Small intestine (tissue), 16 donors: ENCODE data around the gene CARNS1. TPM values are rescaled to one million over a fixed set of nuclear protein-coding genes. Genes with fewer than 3 reads are reported as not detected.

ENCODE experiments used
- DNase-seq, 2 donors: peaks; one replicate each; pipeline versions ENCODE4 v3.0.0 to v3.0.0-alpha.2; 2013
- FAIRE-seq: peaks from 2 replicates; lab custom pipeline; 2012; peaks lifted over from hg19 to GRCh38; lab: Jason Lieb, UNC
- H3K27ac ChIP-seq, 3 donors: one replicate each; pipeline ENCODE4 v1.5.1; 2013; ENCODE audit warnings: low read length in 2 of 3, mild to moderate bottlenecking in 2 of 3, control low read depth in 1 of 3, inconsistent platforms in 1 of 3, low read depth in 1 of 3, moderate library complexity in 1 of 3
- H3K27me3 ChIP-seq, 3 donors: one replicate each; pipeline ENCODE4 v1.6.1; 2013; ENCODE audit warnings: low read length in 3 of 3, inconsistent platforms in 1 of 3; ENCODE audit not compliant: control insufficient read depth in 3 of 3, insufficient read depth in 3 of 3
- H3K36me3 ChIP-seq, 3 donors: one replicate each; pipeline ENCODE4 v1.6.1; 2013; ENCODE audit warnings: low read length in 3 of 3, inconsistent platforms in 1 of 3, low read depth in 1 of 3, mild to moderate bottlenecking in 1 of 3, moderate library complexity in 1 of 3; ENCODE audit not compliant: control insufficient read depth in 3 of 3, insufficient read depth in 2 of 3
- H3K4me1 ChIP-seq, 3 donors: one replicate each; pipeline ENCODE4 v1.6.1; 2013; ENCODE audit warnings: low read length in 2 of 3, inconsistent platforms in 1 of 3, low read depth in 1 of 3, mild to moderate bottlenecking in 1 of 3, moderate library complexity in 1 of 3; ENCODE audit not compliant: control insufficient read depth in 3 of 3, insufficient read depth in 2 of 3
- H3K4me3 ChIP-seq, 3 donors: one replicate each; pipeline ENCODE4 v1.5.1; 2013; ENCODE audit warnings: low read length in 3 of 3, control low read depth in 1 of 3, inconsistent platforms in 1 of 3, low read depth in 1 of 3, mild to moderate bottlenecking in 1 of 3, moderate library complexity in 1 of 3
- H3K9me3 ChIP-seq, 2 donors: one replicate each; pipeline ENCODE4 v1.6.1; 2013; ENCODE audit warnings: low read depth in 1 of 2, low read length in 1 of 2; ENCODE audit not compliant: control insufficient read depth in 2 of 2, insufficient read depth in 1 of 2
- WGBS, 3 donors: extraction: QIAGEN DNeasy Blood & Tissue Kit; methylation state at CpG; one replicate each; pipeline ENCODE4 v1.1.7; 2013; 5-methylcytosine and 5-hydroxymethylcytosine counted together
- long read RNA-seq, 10 donors: transcript quantifications; one replicate each; lab custom pipeline, GENCODE V29; 2026
- polyA plus RNA-seq, 4 donors: library from polyadenylated mRNA; stranded (reverse) in 3 of 4; unstranded in 1 of 4; fragments of 200-250 nt in 3 of 4; fragments of 120-200 nt in 1 of 4; gene quantifications; one replicate each; pipeline versions ENCODE4 v1.2.1 to v1.2.3, GENCODE V29; 2013
- donor health status: healthy with polysubstance abuse.
- donor health status: control.
- donor health status: control.
- donor health status: Bipolar disorder and iron deficiency.
- donor health status: healthy.

The CARNS1 gene, protein sequence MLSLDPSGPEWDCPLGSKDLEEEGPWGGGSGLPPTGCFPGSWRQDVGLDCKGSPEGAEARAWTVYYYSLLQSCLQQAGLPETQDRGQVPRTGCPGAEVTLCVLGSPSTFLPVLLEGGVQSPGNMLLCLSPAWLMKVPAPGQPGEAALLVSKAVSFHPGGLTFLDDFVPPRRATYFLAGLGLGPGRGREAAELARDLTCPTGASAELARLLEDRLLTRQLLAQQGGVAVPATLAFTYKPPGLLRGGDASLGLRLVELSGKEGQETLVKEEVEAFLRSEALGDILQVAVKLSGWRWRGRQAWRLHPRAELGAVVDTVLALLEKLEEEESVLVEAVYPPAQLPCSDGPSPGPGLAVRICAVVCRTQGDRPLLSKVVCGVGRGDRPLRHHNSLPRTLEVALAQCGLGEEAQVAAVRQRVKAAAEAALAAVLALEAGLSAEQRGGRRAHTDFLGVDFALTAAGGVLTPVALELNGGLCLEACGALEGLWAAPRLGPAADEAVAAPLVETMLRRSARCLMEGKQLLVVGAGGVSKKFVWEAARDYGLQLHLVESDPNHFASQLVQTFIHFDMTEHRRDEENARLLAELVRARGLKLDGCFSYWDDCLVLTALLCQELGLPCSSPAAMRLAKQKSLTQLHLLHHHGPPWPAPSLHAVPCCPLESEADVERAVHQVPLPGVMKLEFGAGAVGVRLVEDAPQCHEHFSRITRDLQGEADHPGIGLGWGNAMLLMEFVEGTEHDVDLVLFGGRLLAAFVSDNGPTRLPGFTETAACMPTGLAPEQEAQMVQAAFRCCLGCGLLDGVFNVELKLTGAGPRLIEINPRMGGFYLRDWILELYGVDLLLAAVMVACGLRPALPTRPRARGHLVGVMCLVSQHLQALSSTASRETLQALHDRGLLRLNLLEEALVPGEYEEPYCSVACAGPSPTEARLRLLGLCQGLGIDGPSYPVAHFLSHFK
- polyA plus RNA-seq = under 1 TPM in 2 of 4 donors, not detected in 2; 0.40 to 0.84 TPM
- long read RNA-seq, donor 1 = 0 reads
- long read RNA-seq, donor 2, partial matches to known transcripts = 26 of 26 reads
- long read RNA-seq, donor 2, other reads (novel, unspliced or antisense) = 0 of 26 reads
- long read RNA-seq, donor 3 = 0 reads
- long read RNA-seq, donor 4 = 0 reads
- long read RNA-seq, donor 5 = 0 reads
- long read RNA-seq, donor 6 = 0 reads
- long read RNA-seq, donor 7 = 0 reads
- long read RNA-seq, donor 8 = 0 reads
- long read RNA-seq, donor 9 = 0 reads
- long read RNA-seq, donor 10, partial matches to known transcripts = 21 of 51 reads
- long read RNA-seq, donor 10, other reads (novel, unspliced or antisense) = 30 of 51 reads

DNA sequence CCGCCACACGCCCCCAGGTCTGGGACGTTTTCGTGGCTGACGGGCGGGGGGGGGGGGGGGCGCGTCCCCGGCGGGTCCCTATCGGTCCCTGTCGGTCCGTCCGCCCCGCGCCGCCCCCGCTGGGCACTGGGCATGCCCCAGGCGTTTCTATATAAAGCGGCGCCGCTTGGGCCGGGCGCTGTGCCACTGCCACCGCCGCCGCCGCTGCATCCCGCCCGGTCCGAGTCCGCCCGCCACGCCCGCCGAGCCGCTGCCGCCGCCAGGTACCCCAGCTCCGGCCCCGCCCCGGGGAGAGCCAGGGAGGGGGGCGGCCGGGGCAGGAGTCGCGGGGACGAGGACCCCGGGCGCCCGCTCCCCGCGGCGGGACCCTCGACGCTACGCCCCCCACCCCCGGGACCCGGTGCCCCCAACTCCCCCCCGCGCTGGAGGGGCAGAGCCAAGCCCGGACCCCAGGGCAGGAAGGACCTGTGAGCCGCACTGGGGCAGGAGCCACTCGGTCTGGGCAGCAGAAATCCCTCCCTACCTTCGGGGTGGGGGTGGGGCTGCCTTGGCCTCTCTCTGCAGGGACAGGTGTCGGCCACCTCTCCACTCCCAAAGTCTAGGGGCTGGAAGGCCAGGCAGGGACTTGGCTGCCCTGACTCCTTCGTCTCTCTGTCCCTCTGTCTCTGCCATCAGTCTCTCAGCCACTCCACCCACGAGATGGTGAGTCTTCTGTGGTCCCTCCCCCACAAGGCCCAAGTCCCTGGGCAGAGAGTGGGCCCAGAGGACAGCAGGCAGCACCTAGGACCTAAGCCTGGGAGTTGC lies at the start of gene CARNS1:
TSS of gene CARNS1 (plus strand) at position 178 of the 804 bp plus-strand sequence. CDS start at position 700, 522 bp downstream.
- FAIRE-seq (no peak), DNase-seq (no peak)
- Histone ChIP-seq H3K4me1 (peaks cover 0 to 24% (median 2%) of the 10 kb centered on the region in 3 donors), H3K9me3 (no peaks in the 10 kb centered on the region), H3K36me3 (no peaks in the 10 kb centered on the region), H3K27me3 (peaks cover 0 to 15% (median 2%) of the 10 kb centered on the region in 3 donors), H3K27ac (no peak within 1 kb of the TSS), H3K4me3 (peak within 1 kb of the TSS in 1 of 3 donors; percentile 26)
- WGBS, 3 donors = 3 to 9% (median 6%) methylated on average over 37 to 67 of the region's 67 CpGs

DNA sequence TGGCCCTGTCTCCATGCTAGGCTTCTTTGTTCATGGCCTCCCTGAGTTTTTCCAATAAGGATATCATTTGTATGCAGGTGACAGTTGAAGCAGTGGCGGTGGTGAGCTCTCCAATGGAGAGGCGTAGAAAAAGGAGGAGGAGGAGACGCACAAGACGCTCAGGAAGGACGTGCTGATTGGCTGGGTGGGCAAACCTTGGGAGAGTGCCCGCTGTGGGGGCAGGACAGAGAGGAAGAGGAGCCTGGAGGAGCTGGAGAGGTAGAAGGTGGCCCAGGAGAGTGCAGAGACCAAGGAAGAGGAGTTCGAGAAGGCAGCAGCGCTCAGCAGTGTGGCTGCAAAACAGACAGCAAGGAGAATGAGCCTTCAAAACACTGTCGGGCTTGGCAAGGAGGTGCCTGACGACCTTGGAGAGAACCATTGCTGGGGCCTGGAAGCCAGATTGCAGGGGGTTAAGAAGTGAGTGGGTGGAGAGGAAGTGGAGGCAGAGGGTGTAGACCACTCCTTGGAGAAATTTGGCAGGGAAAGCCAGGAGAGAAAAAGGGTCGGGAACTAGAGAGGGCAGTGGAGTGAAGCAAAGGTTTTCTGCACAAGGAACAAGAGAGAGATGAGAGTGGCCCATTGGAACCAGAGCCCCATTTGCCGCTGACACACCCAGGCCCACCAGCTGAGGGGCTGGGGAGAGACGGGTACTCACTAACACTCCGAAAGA lies 49.6 kb upstream of the CARNS1 start:
- FAIRE-seq = no peak
- no peaks in the 10 kb centered on the region for H3K9me3 ChIP-seq
- peak overlapping the region in 1 of 3 donors; percentile 4 for H3K4me3 ChIP-seq
- no peaks in the 10 kb centered on the region for H3K27me3 ChIP-seq
- WGBS, 3 donors = 70 to 89% (median 82%) methylated on average over 14 of the region's 14 CpGs
- peaks cover 0 to 58% (median 0%) of the 10 kb centered on the region in 3 donors for H3K4me1 ChIP-seq
- H3K27ac ChIP-seq = peak overlapping the region in 1 of 3 donors; percentile 90
- no peak for DNase-seq
- H3K36me3 ChIP-seq = peaks cover 0 to 58% (median 0%) of the 10 kb centered on the region in 3 donors

DNA sequence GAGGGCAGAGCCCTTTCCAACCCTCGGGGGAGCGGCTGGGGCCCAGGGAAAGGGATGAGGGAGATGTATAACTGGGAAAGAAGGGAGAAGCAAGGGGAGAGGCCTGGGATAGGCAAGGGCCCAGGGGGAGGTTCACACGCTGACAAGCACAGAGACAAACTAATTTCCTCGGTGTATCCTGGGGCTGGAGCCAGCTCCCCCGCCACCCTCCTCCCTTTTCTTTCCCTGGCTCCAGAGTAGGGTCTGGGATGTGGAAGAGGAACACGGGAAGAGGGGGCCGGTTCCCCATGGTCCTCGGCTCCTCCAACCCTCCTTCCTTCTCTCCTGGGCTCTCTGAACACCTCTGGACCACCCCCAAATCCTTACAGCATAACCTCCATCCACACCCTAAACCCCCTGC lies 48.9 kb upstream of the CARNS1 start:
- Histone ChIP-seq H3K4me1 (peaks cover 0 to 64% (median 0%) of the 10 kb centered on the region in 3 donors), H3K27me3 (no peaks in the 10 kb centered on the region), H3K36me3 (peaks cover 0 to 62% (median 0%) of the 10 kb centered on the region in 3 donors), H3K9me3 (no peaks in the 10 kb centered on the region), H3K4me3 (peak overlapping the region in 1 of 3 donors; percentile 4), H3K27ac (peak overlapping the region in 2 of 3 donors; percentile 19 to 90)
- FAIRE-seq (no peak), DNase-seq (no peak)
- WGBS, 3 donors = 42 to 60% (median 50%) methylated on average over 7 to 8 of the region's 8 CpGs

DNA sequence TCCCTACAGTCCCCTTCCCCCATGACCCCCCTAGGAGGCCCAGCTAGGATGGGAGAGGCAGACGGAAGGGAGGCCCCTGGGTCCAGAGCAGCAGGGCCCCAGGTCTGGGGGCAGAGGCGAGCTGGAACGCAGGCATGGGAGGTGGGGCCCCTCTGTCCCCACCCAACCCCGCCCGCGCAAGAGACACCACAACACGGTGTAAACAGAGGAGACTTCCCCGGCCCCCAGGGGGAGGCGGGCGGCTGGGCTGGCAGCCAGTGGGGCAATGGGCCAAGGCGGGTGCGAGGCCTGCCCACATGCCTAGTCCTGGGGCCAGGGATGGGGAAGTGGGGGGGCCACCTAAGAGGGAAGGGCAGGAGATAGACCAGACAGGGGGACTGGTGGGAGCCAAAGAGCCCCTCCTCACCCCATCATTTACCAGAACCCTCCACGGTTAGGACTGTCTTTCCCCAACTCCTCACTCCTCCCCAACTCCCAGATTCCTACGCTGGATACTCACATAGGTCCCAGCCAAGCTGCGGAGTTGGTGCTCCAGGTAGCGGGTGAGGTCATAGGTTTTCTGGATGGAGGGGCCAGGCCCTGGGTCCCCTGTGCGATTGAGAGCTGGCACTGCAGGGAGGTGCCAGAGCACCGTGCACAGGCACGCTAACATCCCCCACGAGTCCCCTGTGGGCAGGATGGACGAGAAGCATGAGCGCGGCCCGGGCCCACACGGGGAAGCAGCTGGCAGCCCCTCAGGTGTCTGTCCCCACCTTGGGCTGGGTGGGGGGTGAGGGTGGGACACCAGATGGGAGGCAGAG lies 48.3 kb upstream of the CARNS1 start:
- DNase-seq (peak in 1 of 2 donors; percentile 80), FAIRE-seq (no peak)
- Histone ChIP-seq H3K27me3 (no peaks in the 10 kb centered on the region), H3K36me3 (peaks cover 0 to 62% (median 0%) of the 10 kb centered on the region in 3 donors), H3K9me3 (no peaks in the 10 kb centered on the region), H3K4me1 (peaks cover 0 to 70% (median 0%) of the 10 kb centered on the region in 3 donors), H3K27ac (peak overlapping the region in 2 of 3 donors; percentile 19 to 90), H3K4me3 (no peak overlapping the region)
- 45 to 55% (median 50%) methylated on average over 25 of the region's 25 CpGs for WGBS, 3 donors

DNA sequence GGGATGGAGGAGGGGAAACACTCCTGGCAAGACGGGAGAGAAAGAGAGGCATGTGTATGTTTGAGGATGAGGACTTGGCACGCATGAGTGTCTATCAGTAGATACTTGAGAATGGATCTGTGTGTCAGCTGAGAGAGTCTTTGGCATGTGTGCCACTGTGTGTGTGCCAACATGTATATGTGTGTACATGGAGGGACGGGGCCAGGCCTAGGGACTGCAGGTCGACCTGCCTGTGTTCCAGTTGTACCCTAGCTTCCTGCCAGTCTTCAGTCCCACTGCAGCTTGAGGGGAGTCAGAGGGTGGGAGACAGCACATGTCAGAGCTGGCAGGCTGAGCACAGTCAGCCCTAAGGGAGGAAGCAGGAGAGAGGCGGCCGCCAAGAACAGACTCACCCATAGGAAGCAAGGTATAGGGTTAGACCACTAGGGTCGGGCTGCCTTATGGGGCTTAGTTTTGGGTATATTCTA lies 47.7 kb upstream of the CARNS1 start:
- Histone ChIP-seq H3K9me3 (no peaks in the 10 kb centered on the region), H3K4me3 (no peak overlapping the region), H3K27me3 (no peaks in the 10 kb centered on the region), H3K27ac (peak overlapping the region in 1 of 3 donors; percentile 90), H3K36me3 (peaks cover 0 to 62% (median 0%) of the 10 kb centered on the region in 3 donors), H3K4me1 (peaks cover 0 to 72% (median 0%) of the 10 kb centered on the region in 3 donors)
- FAIRE-seq (no peak), DNase-seq (no peak)
- 63 to 82% (median 75%) methylated on average over 6 to 7 of the region's 7 CpGs for WGBS, 3 donors

DNA sequence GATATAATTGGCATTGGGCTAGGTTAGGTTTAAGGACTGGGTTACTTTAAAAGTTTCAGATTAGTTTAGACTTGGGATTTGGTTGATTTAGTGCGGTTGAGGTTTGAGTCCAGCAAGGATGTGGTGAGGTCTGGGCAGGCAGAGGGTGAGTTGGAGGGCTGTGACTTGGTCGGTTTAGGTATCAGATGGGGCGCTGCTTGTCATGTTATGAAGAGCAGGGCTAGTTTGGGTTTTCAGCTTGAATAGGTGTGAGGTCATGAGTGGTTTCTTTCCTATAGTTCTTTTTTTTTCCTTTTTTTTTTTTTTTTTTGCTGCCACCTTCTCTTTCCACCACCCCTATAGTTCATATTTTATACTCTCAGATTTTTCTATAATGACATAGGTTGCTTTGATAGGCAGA lies 46.9 kb upstream of the CARNS1 start:
- H3K27me3 ChIP-seq = no peaks in the 10 kb centered on the region
- H3K9me3 ChIP-seq = no peaks in the 10 kb centered on the region
- DNase-seq = no peak
- no peak overlapping the region for H3K4me3 ChIP-seq
- H3K27ac ChIP-seq = peak overlapping the region in 1 of 3 donors; percentile 70
- peaks cover 0 to 73% (median under 1%) of the 10 kb centered on the region in 3 donors for H3K4me1 ChIP-seq
- peaks cover 0 to 58% (median 0%) of the 10 kb centered on the region in 3 donors for H3K36me3 ChIP-seq
- WGBS, 3 donors = 68 to 86% (median 68%) methylated on average over 3 of the region's 3 CpGs
- FAIRE-seq = no peak
